GM20000 (cell line): ENCODE data around the gene CSNK2A2.
A peak's percentile ranks its signal among the peaks of the same experiment; 100 is the strongest.

ENCODE experiments used
- DNase-seq: peaks from one replicate; pipeline ENCODE4 v3.0.0; 2012; ENCODE audit warnings: low spot score
- CTCF ChIP-seq: IDR thresholded peaks from 2 replicates; pipeline ENCODE4 v1.5.1; 2012; ENCODE audit warnings: mild to moderate bottlenecking, control low read depth; ENCODE audit errors: extremely low read depth, missing control alignments

The CSNK2A2 gene

DNA sequence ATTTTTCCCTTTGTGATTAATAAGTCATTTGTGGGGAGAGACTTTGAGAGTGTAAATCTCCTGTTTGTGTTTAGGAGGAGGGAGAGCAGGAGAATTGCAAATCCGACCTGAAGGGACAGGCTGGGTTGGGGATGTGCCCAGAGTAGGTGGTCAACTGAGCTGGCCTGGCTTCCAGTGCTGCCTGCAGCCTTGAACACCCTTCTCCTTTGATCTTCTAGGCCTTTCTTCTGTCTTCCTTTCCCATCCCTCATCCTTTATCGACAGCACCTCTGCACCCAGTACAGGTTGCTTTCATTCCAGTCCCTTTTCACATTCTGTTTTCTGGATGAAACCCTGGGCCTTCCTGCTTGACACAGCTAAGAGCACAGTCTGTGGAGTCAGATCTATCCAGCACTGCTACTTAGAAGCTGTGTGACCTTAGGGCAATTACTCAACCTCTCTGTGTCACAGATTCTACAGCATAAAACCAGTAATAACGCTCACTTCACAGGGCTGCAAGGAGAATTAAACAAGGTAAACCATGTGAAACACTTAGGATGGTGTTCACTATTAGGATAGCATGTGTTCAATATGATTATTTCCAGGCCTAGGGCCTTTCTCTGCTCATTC is 1.0 kb upstream of the CSNK2A2 start:
- TF ChIP-seq CTCF, result no peak

GRCh38 chr16:58197314-58198012 is 443 bp downstream of the CSNK2A2 start:
- TF ChIP-seq CTCF, result no peak

More for the DNA sequence above, 1.0 kb upstream of the CSNK2A2 start:
- DNase-seq, result no peak

GRCh38 chr16:58196898-58197313 is 1.0 kb downstream of the CSNK2A2 start:
- DNase-seq, result peak; percentile 17
- TF ChIP-seq CTCF, result no peak

More at GRCh38 chr16:58197314-58198012, 443 bp downstream of the CSNK2A2 start:
- DNase-seq, result peak; percentile 53

DNA sequence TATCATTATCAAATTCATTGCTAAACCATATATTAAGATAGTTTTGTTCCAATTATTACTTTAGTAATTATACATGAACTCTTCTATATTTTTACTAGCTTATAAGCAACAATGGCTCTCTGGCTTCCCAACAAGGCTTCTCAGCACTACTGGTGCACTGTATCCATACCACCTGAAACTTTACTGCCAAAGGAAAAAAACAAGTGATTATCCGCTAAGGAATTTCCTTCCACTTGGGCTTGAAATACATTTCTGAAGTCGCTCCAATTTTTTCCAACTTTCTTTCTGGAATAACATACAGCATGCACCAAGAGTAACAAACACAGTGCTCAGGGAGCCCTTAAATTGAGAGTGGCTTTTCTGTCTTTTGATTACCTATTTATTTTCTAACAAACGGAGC is 2.1 kb downstream of the CSNK2A2 start:
- no peak for TF ChIP-seq CTCF
- DNase-seq, result no peak

- DNase-seq, result no peak
- TF ChIP-seq CTCF, result no peak
Measured at GRCh38 chr16:58195344-58195743, 2.6 kb downstream of the CSNK2A2 start.

GRCh38 chr16:58194790-58195189 is 3.1 kb downstream of the CSNK2A2 start:
- TF ChIP-seq CTCF, result no peak
- no peak for DNase-seq

DNA sequence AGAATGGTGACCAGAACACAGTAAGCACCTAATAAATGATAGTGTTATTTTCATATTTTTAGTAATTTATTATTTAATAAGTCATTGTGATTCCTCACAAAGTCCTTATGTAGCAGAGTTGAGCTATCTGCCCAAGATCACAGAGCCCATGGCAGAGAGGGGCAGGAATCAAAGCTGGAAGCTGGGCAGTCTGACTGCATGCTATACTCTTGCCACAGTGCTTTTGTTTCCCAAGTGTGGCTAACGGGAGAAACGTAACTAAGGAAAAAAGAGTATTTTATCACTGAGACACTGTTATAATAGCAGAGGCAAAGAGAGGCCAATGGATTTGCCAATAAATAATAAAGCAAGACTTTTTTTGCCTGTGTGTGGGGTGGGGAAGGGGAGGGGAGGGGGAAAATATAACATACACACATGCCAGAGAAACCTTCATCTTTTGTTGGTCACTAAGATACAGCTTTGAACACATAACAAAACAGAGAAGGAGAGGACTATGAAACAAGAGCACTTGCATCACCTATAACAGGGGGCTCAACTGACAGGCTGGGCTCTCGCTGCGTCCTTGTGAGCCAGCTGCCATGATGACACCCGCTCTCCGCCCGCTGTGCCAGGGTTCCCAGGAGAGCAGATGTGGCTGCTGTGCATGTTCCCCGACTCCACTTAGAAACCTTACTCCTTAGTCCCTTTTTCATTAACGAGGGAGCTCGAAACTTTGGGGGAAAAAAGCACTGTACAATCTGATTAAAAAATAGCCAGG is 10.1 kb downstream of the CSNK2A2 start:
- no peak for TF ChIP-seq CTCF
- no peak for DNase-seq
